Measurements from ENCODE around the gene AKR7A3. TPM values are rescaled to one million over a fixed set of nuclear protein-coding genes. Genes with fewer than 3 reads are reported as not detected.
"Not testable (repeated sequence)": the region's sequence is repeated elsewhere in the genome, so short reads cannot be mapped to it uniquely, and the experiment has no call there.

The AKR7A3 gene
- 0.36 TPM for polyA plus RNA-seq (2013, experiment 1 of 2)
- polyA plus RNA-seq (2013, experiment 2 of 2): 0.33 TPM

DNA sequence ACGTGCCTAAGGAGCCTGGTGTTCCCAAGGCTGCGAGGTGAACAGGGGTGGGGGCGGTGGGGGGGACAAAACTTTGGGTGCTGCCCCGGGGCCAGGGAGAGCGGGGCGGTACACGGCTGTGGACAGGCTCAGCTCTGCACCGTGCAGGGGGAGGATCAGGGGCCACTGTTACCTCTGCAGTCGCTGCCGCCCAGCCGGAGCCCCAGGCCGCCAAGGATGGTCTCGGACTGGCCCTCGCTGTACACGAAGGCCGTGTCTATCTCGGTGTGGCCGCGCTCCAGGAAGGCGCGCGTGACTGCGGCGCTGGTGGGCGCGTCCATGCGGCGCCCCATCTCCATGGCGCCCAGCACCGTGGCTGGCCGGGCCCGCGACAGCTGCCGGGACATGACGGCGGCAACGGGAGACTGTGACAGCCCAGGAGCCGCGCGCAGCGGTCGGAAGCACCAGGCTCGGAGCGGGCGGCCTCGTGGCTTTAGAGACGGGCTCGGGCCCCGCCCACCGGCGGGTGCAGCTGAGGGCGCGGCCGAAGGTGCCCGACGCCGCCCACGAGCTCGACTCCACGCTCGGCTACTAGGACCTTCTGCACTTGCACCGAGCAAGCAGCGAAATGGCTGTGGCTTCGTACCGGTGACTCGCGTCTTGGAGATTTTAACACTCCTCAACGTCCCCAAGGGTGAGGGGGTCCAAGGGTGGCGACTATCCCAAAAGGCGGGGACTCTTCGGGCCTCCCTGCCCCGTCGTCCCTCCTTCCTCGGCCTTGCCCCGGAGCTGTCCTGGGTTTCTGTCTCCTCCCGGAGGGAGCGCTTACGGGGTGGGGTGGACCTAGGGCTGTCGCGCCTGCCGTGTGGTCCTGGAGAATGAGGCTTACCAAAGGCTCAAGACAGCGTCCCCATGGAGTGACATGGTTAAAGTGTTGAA lies at the start of gene AKR7A3:
TSS of gene AKR7A3 (minus strand) at position 447 of the 918 bp plus-strand sequence. CDS start at position 386, 61 bp downstream.
- 28% methylated on average over 64 of the region's 82 CpGs for WGBS
- H3K4me2 ChIP-seq (ENCODE audit: low read length, poor library complexity, severe bottlenecking): peak within 1 kb of the TSS; percentile 48
- not testable (repeated sequence) for H4K8ac ChIP-seq (ENCODE audit: low read length)

GRCh38 chr1:19338323-19338762 lies 49.8 kb upstream of the AKR7A3 start:
- Histone ChIP-seq H3K9ac (ENCODE audit: low read length) (no peak overlapping the region), H3K9me3 (ENCODE audit: control insufficient read depth, low read length) (no peaks in the 10 kb centered on the region), H2AK5ac (ENCODE audit: low read length, severe bottlenecking) (no peak overlapping the region), H3K4me3 (ENCODE audit: insufficient read depth in 1 of 2, low read depth in 1 of 2, low read length in 2 of 2) (no peak overlapping the region), H3K14ac (ENCODE audit: low read length in 2 of 2) (peak overlapping the region in 1 of 2 experiments; percentile 67), H3K4me2 (ENCODE audit: low read length, poor library complexity, severe bottlenecking) (no peak overlapping the region), H2BK120ac (ENCODE audit: low read depth, low read length) (no peak overlapping the region), H3K18ac (ENCODE audit: low read depth in 1 of 2, low read length in 2 of 2) (no peak overlapping the region), H2AFZ (ENCODE audit: low read depth, low read length) (no peak overlapping the region), H2BK5ac (ENCODE audit: low read depth, low read length, poor library complexity, severe bottlenecking) (no peak overlapping the region), H3K4ac (ENCODE audit: low read depth in 1 of 2, low read length in 2 of 2) (no peak overlapping the region), H3K79me1 (replicated peaks; ENCODE audit: low read length, poor library complexity, severe bottlenecking) (peaks cover 24% of the 10 kb centered on the region), H3K27me3 (ENCODE audit: control insufficient read depth in 1 of 2, insufficient read depth in 1 of 2, low read length in 2 of 2) (no peaks in the 10 kb centered on the region), H3K4me1 (ENCODE audit: control insufficient read depth, insufficient read depth, low read depth, low read length) (peaks cover 18% of the 10 kb centered on the region), H4K8ac (ENCODE audit: low read length) (no peak overlapping the region), H3K23ac (ENCODE audit: low read length in 2 of 2) (no peak overlapping the region), H3K27ac (ENCODE audit: low read length, poor library complexity, severe bottlenecking) (no peak overlapping the region), H2BK12ac (ENCODE audit: low read length in 2 of 2) (no peak overlapping the region), H4K91ac (ENCODE audit: low read length) (no peak overlapping the region), H3K36me3 (ENCODE audit: control insufficient read depth in 1 of 2, insufficient read depth in 2 of 2, low read depth in 1 of 2, low read length in 2 of 2) (peaks cover 55 to 59% of the 10 kb centered on the region in 2 experiments), H2BK15ac (ENCODE audit: low read depth, poor library complexity, severe bottlenecking) (no peak overlapping the region)
- 71% methylated on average over 20 of the region's 27 CpGs for WGBS
- DNase-seq: no peak

More for the DNA sequence above, at the start of gene AKR7A3:
- Histone ChIP-seq H3K9me3 (ENCODE audit: control insufficient read depth, low read length) (peaks cover 15% of the 10 kb centered on the region), H3K9ac (ENCODE audit: low read length) (peak within 1 kb of the TSS; percentile 48), H3K4me3 (ENCODE audit: insufficient read depth in 1 of 2, low read depth in 1 of 2, low read length in 2 of 2) (peak within 1 kb of the TSS; percentile 44 to 75), H3K23ac (ENCODE audit: low read length in 2 of 2) (peak within 1 kb of the TSS in 1 of 2 experiments; percentile 14), H3K36me3 (ENCODE audit: control insufficient read depth in 1 of 2, insufficient read depth in 2 of 2, low read depth in 1 of 2, low read length in 2 of 2) (peaks cover 4 to 25% of the 10 kb centered on the region in 2 experiments), H3K18ac (ENCODE audit: low read depth in 1 of 2, low read length in 2 of 2) (peak within 1 kb of the TSS in 1 of 2 experiments; percentile 21)
- not testable (repeated sequence) for H3K4me1 ChIP-seq (ENCODE audit: control insufficient read depth, insufficient read depth, low read depth, low read length); H3K4ac ChIP-seq (ENCODE audit: low read depth in 1 of 2, low read length in 2 of 2); H2BK5ac ChIP-seq (ENCODE audit: low read depth, low read length, poor library complexity, severe bottlenecking); H3K27me3 ChIP-seq (ENCODE audit: control insufficient read depth in 1 of 2, insufficient read depth in 1 of 2, low read length in 2 of 2); H3K79me1 ChIP-seq (replicated peaks; ENCODE audit: low read length, poor library complexity, severe bottlenecking); H3K27ac ChIP-seq (ENCODE audit: low read length, poor library complexity, severe bottlenecking); H4K91ac ChIP-seq (ENCODE audit: low read length); H2BK15ac ChIP-seq (ENCODE audit: low read depth, poor library complexity, severe bottlenecking); H2AK5ac ChIP-seq (ENCODE audit: low read length, severe bottlenecking); H2AFZ ChIP-seq (ENCODE audit: low read depth, low read length); H2BK12ac ChIP-seq (ENCODE audit: low read length in 2 of 2); H3K14ac ChIP-seq (ENCODE audit: low read length in 2 of 2); H2BK120ac ChIP-seq (ENCODE audit: low read depth, low read length)
- DNase-seq: peak; percentile 22

- Histone ChIP-seq H3K4me3 (ENCODE audit: insufficient read depth in 1 of 2, low read depth in 1 of 2, low read length in 2 of 2) (no peak overlapping the region), H4K8ac (ENCODE audit: low read length) (no peak overlapping the region), H2BK15ac (ENCODE audit: low read depth, poor library complexity, severe bottlenecking) (no peak overlapping the region), H3K36me3 (ENCODE audit: control insufficient read depth in 1 of 2, insufficient read depth in 2 of 2, low read depth in 1 of 2, low read length in 2 of 2) (peaks cover 44 to 53% of the 10 kb centered on the region in 2 experiments), H3K27me3 (ENCODE audit: control insufficient read depth in 1 of 2, insufficient read depth in 1 of 2, low read length in 2 of 2) (no peaks in the 10 kb centered on the region), H2BK5ac (ENCODE audit: low read depth, low read length, poor library complexity, severe bottlenecking) (no peak overlapping the region), H2AFZ (ENCODE audit: low read depth, low read length) (no peak overlapping the region), H2BK12ac (ENCODE audit: low read length in 2 of 2) (no peak overlapping the region), H2BK120ac (ENCODE audit: low read depth, low read length) (no peak overlapping the region), H3K14ac (ENCODE audit: low read length in 2 of 2) (no peak overlapping the region), H3K9me3 (ENCODE audit: control insufficient read depth, low read length) (no peaks in the 10 kb centered on the region), H3K27ac (ENCODE audit: low read length, poor library complexity, severe bottlenecking) (no peak overlapping the region), H3K18ac (ENCODE audit: low read depth in 1 of 2, low read length in 2 of 2) (no peak overlapping the region), H3K79me1 (replicated peaks; ENCODE audit: low read length, poor library complexity, severe bottlenecking) (peaks cover 24% of the 10 kb centered on the region), H4K91ac (ENCODE audit: low read length) (no peak overlapping the region), H3K4ac (ENCODE audit: low read depth in 1 of 2, low read length in 2 of 2) (no peak overlapping the region), H3K4me2 (ENCODE audit: low read length, poor library complexity, severe bottlenecking) (no peak overlapping the region), H3K9ac (ENCODE audit: low read length) (no peak overlapping the region), H3K4me1 (ENCODE audit: control insufficient read depth, insufficient read depth, low read depth, low read length) (peaks cover 18% of the 10 kb centered on the region), H2AK5ac (ENCODE audit: low read length, severe bottlenecking) (no peak overlapping the region), H3K23ac (ENCODE audit: low read length in 2 of 2) (no peak overlapping the region)
- 91% methylated on average over 4 of the region's 4 CpGs for WGBS
- DNase-seq: no peak
These were observed 48.7 kb upstream of the AKR7A3 start for GRCh38 chr1:19337289-19337688.

DNA sequence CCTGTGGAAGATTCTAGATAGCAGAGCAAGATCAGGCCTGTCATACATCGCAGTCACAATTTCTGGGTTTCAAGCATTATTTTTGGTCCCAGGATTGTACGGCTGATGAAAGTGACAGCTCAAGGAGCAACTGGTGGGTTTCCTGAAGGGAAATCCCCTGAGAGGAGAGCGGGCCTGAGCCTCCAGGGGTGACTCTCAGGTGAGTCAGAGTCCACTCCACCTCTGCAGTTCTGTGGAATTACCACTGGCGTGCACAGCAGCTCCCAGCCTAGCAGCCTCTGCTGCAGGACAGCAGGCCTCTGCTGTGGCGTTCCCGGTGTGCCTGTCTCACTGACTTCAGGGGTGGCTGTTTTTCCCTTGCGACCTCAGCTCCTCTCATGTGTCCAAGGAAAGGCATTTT lies 48.0 kb upstream of the AKR7A3 start:
- Histone ChIP-seq H3K18ac (ENCODE audit: low read depth in 1 of 2, low read length in 2 of 2) (no peak overlapping the region), H2BK12ac (ENCODE audit: low read length in 2 of 2) (no peak overlapping the region), H3K14ac (ENCODE audit: low read length in 2 of 2) (no peak overlapping the region), H2BK120ac (ENCODE audit: low read depth, low read length) (no peak overlapping the region), H3K36me3 (ENCODE audit: control insufficient read depth in 1 of 2, insufficient read depth in 2 of 2, low read depth in 1 of 2, low read length in 2 of 2) (peaks cover 44 to 50% of the 10 kb centered on the region in 2 experiments), H4K8ac (ENCODE audit: low read length) (no peak overlapping the region), H4K91ac (ENCODE audit: low read length) (no peak overlapping the region), H2BK5ac (ENCODE audit: low read depth, low read length, poor library complexity, severe bottlenecking) (no peak overlapping the region), H3K23ac (ENCODE audit: low read length in 2 of 2) (no peak overlapping the region), H3K4ac (ENCODE audit: low read depth in 1 of 2, low read length in 2 of 2) (no peak overlapping the region), H2AFZ (ENCODE audit: low read depth, low read length) (no peak overlapping the region), H3K4me3 (ENCODE audit: insufficient read depth in 1 of 2, low read depth in 1 of 2, low read length in 2 of 2) (no peak overlapping the region), H3K27me3 (ENCODE audit: control insufficient read depth in 1 of 2, insufficient read depth in 1 of 2, low read length in 2 of 2) (no peaks in the 10 kb centered on the region), H3K79me1 (replicated peaks; ENCODE audit: low read length, poor library complexity, severe bottlenecking) (peaks cover 16% of the 10 kb centered on the region), H3K9me3 (ENCODE audit: control insufficient read depth, low read length) (no peaks in the 10 kb centered on the region), H3K27ac (ENCODE audit: low read length, poor library complexity, severe bottlenecking) (no peak overlapping the region), H2BK15ac (ENCODE audit: low read depth, poor library complexity, severe bottlenecking) (no peak overlapping the region), H2AK5ac (ENCODE audit: low read length, severe bottlenecking) (no peak overlapping the region), H3K9ac (ENCODE audit: low read length) (no peak overlapping the region), H3K4me1 (ENCODE audit: control insufficient read depth, insufficient read depth, low read depth, low read length) (peaks cover 18% of the 10 kb centered on the region), H3K4me2 (ENCODE audit: low read length, poor library complexity, severe bottlenecking) (no peak overlapping the region)
- DNase-seq: no peak
- WGBS: 90% methylated on average over 7 of the region's 7 CpGs
